Ishikawa (cell line): ENCODE measurements around the gene NXNL1.

Experiments
- CEBPB ChIP-seq: IDR thresholded peaks from 2 replicates; pipeline ENCODE4 v1.6.1; 2012
- CREB1 ChIP-seq: IDR thresholded peaks from 2 replicates; pipeline ENCODE4 v1.6.1; 2012; ENCODE audit warnings: low read depth
- EGR1 ChIP-seq: IDR thresholded peaks from 2 replicates; pipeline ENCODE4 v1.6.1; 2012
- EP300 ChIP-seq: IDR thresholded peaks from 2 replicates; pipeline ENCODE4 v1.6.1; 2012; ENCODE audit warnings: borderline replicate concordance
- FOXM1 ChIP-seq: IDR thresholded peaks from 2 replicates; pipeline ENCODE4 v1.6.1; 2012; ENCODE audit warnings: low read depth, borderline replicate concordance
- MAX ChIP-seq: IDR thresholded peaks from 2 replicates; pipeline ENCODE4 v1.6.1; 2012
- NFIC ChIP-seq: IDR thresholded peaks from 2 replicates; pipeline ENCODE4 v1.6.1; 2012
- RAD21 ChIP-seq: IDR thresholded peaks from 2 replicates; pipeline ENCODE4 v1.6.1; 2012; ENCODE audit warnings: low read depth
- REST ChIP-seq: IDR thresholded peaks from 2 replicates; pipeline ENCODE4 v1.6.1; 2012; ENCODE audit warnings: low read depth, mild to moderate bottlenecking
- TAF1 ChIP-seq: IDR thresholded peaks from 2 replicates; pipeline ENCODE4 v1.6.1; 2012; ENCODE audit warnings: low read depth, mild to moderate bottlenecking
- TCF12 ChIP-seq: IDR thresholded peaks from 2 replicates; pipeline ENCODE4 v1.6.1; 2012; ENCODE audit warnings: low read depth
- TEAD4 ChIP-seq: IDR thresholded peaks from 2 replicates; pipeline ENCODE4 v1.6.1; 2012
- USF1 ChIP-seq: IDR thresholded peaks from 2 replicates; pipeline ENCODE4 v1.6.1; 2012
- YY1 ChIP-seq: IDR thresholded peaks from 2 replicates; pipeline ENCODE4 v1.6.1; 2012; ENCODE audit warnings: low read depth
- ZBTB7A ChIP-seq: IDR thresholded peaks from 2 replicates; pipeline ENCODE4 v1.6.1; 2012; ENCODE audit warnings: low read depth

The NXNL1 gene

GRCh38 chr19:17471410-17472125 is 10.8 kb upstream of the NXNL1 start:
- no peak for TF ChIP-seq FOXM1
- no peak for TF ChIP-seq YY1
- TF ChIP-seq NFIC = no peak
- TF ChIP-seq RAD21 = no peak
- TF ChIP-seq CEBPB = no peak
- TF ChIP-seq REST = no peak
- TF ChIP-seq EGR1 = no peak
- TF ChIP-seq TCF12 = no peak
- no peak for TF ChIP-seq MAX
- no peak for TF ChIP-seq TEAD4
- no peak for TF ChIP-seq CREB1
- TF ChIP-seq ZBTB7A = no peak
- TF ChIP-seq TAF1 = no peak
- TF ChIP-seq EP300 = no peak
- no peak for TF ChIP-seq USF1

- TF ChIP-seq EGR1 = peak; percentile 70
- no peak for TF ChIP-seq TEAD4
- no peak for TF ChIP-seq EP300
- no peak for TF ChIP-seq YY1
- TF ChIP-seq FOXM1 = no peak
These were observed 9.5 kb upstream of the NXNL1 start, which contains the start of gene SLC27A1 for GRCh38 chr19:17470068-17470841. Gene SLC27A1, plus strand, starts transcription at chr19:17470524. Its CDS starts 17 bp downstream, at chr19:17470541.

GRCh38 chr19:17469481-17470067 is 8.8 kb upstream of the NXNL1 start:
- TF ChIP-seq MAX (peak; percentile 82), USF1 (peak; percentile 79), REST (no peak)

GRCh38 chr19:17469092-17469480 is 8.4 kb upstream of the NXNL1 start:
- TF ChIP-seq FOXM1 = no peak

- TF ChIP-seq FOXM1 = no peak
- no peak for TF ChIP-seq TAF1
- no peak for TF ChIP-seq USF1
- no peak for TF ChIP-seq YY1
- no peak for TF ChIP-seq ZBTB7A
- TF ChIP-seq TCF12 = no peak
- TF ChIP-seq CREB1 = no peak
- no peak for TF ChIP-seq RAD21
These were observed 7.8 kb upstream of the NXNL1 start for GRCh38 chr19:17468302-17469091.
